Measurements from ENCODE around the gene CARD11.
A peak's percentile ranks its signal among the peaks of the same experiment; 100 is the strongest.
"Not testable (repeated sequence)": the region's sequence is repeated elsewhere in the genome, so short reads cannot be mapped to it uniquely, and the experiment has no call there.

Gene CARD11

DNA sequence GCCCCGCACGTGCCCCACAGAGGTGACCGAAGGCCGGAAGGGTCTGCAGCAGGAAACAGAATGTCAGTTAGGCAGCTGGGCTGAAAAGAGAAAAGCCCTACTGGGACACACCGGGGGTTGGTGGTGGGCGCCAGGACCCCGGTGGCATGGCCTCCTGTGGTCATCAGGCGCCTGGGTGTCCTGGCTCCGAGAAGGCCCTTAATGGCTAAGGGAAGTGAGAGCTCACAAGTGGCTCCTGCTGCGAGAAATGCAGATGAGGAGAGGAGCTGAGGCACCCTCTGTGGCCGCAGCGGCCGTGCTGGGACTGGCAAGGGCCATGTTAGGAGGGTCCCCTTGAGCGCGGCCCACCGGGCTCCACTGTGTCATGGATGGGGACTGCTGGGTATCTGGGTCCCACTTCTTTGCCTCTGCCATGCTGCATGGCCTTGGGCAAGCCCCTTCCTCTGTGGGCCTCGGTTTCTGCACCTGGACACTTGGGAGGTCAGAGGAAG, 120.3 kb downstream of the CARD11 start:
- TF ChIP-seq, protein P1, sequence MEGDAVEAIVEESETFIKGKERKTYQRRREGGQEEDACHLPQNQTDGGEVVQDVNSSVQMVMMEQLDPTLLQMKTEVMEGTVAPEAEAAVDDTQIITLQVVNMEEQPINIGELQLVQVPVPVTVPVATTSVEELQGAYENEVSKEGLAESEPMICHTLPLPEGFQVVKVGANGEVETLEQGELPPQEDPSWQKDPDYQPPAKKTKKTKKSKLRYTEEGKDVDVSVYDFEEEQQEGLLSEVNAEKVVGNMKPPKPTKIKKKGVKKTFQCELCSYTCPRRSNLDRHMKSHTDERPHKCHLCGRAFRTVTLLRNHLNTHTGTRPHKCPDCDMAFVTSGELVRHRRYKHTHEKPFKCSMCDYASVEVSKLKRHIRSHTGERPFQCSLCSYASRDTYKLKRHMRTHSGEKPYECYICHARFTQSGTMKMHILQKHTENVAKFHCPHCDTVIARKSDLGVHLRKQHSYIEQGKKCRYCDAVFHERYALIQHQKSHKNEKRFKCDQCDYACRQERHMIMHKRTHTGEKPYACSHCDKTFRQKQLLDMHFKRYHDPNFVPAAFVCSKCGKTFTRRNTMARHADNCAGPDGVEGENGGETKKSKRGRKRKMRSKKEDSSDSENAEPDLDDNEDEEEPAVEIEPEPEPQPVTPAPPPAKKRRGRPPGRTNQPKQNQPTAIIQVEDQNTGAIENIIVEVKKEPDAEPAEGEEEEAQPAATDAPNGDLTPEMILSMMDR (conservative IDR thresholded peaks at IDR 0.05; ENCODE audit: low read depth, low read length): no peak
- DNase-seq (ENCODE audit: low read depth): no peak
- H3K4me3 ChIP-seq (ENCODE audit: low read length): no peak overlapping the region

DNA sequence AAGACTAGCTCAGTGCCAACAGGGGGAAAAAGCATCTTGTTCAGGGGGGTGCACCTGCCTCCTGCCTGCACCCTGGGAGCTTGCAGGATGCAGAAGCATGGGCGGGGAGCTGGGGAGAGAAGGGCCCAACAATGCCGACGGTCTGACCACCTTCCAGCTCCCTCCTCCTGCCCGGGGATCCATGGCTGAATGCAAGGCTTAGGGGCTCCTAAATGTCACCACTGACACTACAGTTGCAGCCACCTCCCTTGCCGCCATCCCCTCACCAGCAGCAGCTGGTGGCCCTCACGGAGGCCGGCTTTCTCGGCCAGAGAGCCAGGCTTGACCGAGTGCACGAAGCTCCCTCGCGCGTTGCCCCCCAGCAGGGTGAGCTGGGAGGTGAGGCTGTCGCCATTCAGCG, 120.8 kb downstream of the CARD11 start:
- no peak for DNase-seq (ENCODE audit: low read depth)
- TF ChIP-seq, protein P1 (conservative IDR thresholded peaks at IDR 0.05; ENCODE audit: low read depth, low read length): no peak
- H3K4me3 ChIP-seq (ENCODE audit: low read length): no peak overlapping the region

DNA sequence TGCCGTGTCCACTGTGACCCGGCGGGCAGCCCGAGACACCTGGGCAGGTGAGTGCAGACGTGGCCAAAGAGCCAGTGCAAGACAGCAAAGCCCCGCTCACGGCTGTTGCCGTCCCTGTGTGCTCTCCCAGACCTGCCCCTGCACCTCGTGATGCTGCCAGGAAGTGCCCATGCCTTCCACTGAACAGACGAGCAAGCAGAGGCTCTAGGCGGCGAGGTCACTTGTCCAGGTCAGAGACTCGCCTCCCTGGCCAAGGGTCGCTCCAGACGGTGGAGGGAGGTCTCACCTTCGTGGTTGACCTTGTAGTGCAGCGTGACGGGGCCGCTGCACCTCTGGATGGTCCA, 121.3 kb downstream of the CARD11 start:
- TF ChIP-seq, protein P1 (conservative IDR thresholded peaks at IDR 0.05; ENCODE audit: low read depth, low read length): no peak
- H3K4me3 ChIP-seq (ENCODE audit: low read length): no peak overlapping the region
- DNase-seq (ENCODE audit: low read depth): no peak

DNA sequence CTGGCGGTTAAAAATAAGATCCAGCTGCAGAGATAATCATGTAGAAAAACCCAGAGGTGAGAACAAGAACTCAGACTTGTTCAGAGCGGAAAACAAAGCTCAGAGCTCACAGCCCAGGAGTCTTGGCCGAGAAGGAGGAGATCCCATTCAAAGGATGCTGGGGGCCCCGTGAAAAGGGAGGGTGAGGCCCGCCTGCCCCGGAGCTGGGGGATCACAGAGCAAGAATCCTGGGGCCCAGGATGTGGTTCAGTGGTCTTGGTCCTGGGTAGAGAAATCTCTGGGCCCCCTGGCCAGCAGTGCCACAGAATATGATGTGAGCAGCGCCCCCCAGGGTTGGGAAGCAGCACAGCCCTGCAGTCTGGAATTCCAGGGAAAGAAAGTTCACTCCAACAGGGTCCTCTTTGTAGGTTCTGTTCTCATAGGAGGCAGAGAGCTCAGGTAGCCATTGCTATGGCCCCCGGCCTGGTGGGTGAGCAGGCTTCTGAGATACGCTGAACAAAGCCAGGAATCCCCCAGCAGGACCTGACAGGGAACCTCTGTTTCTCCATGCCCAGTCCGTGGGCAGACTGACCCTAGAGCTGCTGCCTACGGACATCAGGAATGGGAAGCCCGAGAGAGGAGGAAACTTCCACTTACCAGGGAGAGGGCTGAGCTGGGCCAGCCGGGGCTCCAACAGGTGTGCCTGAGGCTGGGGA, 121.9 kb downstream of the CARD11 start:
- TF ChIP-seq, protein P1 (conservative IDR thresholded peaks at IDR 0.05; ENCODE audit: low read depth, low read length): peak; percentile 67
- no peak overlapping the region for H3K4me3 ChIP-seq (ENCODE audit: low read length)
- no peak for DNase-seq (ENCODE audit: low read depth)

DNA sequence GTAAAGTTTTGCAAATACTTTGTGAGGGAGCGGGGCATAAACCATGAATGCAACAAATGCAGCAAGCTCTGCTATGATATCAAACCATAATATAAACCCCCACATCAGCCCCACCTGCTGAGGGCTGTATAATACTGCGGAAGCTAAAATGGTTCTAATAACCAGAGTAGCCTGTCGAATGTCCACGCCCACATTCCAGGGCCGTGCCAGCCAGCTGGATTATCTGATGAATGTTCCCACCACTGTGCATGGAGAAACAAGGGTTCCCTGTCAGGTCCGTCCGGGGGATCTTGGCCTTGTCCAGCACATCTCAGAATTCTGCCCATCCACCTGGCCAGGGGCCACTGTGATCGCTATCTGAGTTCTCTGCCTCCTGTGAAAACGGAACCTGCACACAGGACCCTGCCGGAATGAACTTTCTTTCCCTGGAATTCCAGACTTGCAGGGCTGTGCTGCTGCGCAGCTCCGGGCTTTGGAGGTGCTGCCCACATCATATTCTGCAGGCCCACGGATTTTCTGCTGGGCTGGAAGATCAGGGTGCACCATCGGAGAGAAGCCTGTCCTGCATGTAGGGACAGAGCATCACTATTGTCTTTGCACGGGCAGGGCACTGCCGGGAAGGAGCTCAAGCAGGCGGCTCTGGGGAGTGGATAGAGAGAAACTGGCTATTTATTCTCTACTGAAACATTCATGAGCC, 122.6 kb downstream of the CARD11 start:
- TF ChIP-seq, protein P1 (conservative IDR thresholded peaks at IDR 0.05; ENCODE audit: low read depth, low read length): peak; percentile 12
- H3K4me3 ChIP-seq (ENCODE audit: low read length): peak overlapping the region; percentile 22
- peak; percentile 34 for DNase-seq (ENCODE audit: low read depth)

DNA sequence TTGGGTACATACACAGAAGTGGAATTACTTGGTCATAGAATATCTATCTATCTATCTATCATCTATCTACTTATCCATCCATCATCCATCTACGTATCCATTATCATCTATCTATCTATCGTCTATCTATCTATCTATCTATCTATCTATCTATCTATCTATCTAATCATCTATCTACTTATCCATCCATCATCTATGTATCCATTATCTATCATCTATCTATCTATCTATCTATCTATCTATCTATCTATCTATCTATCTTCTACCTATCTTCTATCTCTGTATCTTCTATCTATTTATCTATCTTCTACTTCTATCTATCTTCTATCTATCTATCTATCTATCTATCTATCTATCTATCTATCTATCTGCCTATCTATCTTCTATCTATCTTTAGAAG, 123.2 kb downstream of the CARD11 start:
- not testable (repeated sequence) for DNase-seq (ENCODE audit: low read depth); H3K4me3 ChIP-seq (ENCODE audit: low read length)

DNA sequence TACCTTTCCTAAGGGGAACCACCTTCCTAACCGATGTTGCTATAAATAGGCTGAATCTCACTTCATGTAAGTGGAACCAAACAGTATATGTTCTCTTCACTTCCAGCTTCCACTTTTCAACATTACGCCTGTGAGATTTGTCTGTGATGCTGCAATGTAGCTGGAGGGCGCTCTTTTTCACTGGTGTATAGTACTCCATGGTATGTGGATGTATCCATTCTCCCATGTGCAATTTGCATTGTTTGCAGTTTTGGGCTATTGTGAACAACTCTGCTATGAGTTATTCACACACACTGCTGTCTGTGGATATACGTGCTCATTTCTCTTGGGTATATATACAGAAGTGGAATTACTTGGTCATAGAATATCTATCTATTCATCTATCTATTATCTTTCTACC, 123.6 kb downstream of the CARD11 start:
- TF ChIP-seq, protein P1 (conservative IDR thresholded peaks at IDR 0.05; ENCODE audit: low read depth, low read length): no peak
- no peak for DNase-seq (ENCODE audit: low read depth)
- no peak overlapping the region for H3K4me3 ChIP-seq (ENCODE audit: low read length)
